K562 (cell line): ENCODE measurements around the gene H2AZ2. TPM values are rescaled to one million over a fixed set of nuclear protein-coding genes. Genes with fewer than 3 reads are reported as not detected.
A peak's percentile ranks its signal among the peaks of the same experiment; 100 is the strongest.

Experiments
- ATAC-seq: fragments of 200-7000 bp; cut with Tn5 transposase; 3 replicates; pipeline ENCODE4 v1.9.1; 2020; ENCODE audit warnings: moderate library complexity
- BruUV-seq: library from RNA; stranded (reverse); fragments of 400-500 nt; replicated peaks from 2 replicates; lab custom pipeline; 2021; lab: Mats Ljungman, UMichigan
- CTCF ChIA-PET: fragments of 300-600 bp; formaldehyde crosslinking; extraction: SDS; loops from one replicate; lab custom pipeline; 2021; ENCODE audit warnings: low intra/inter-chr PET ratio; lab: Yijun Ruan, JAX
- POLR2A ChIA-PET: fragments of 300-600, 350-650 bp; sonication (Branson Sonifier 250); formaldehyde crosslinking; extraction: SDS; loops from one replicate; lab custom pipeline; 2021; ENCODE audit warnings: antibody characterized with exemption, inconsistent platforms; lab: Yijun Ruan, JAX
- DNase-seq, 4 experiments: peaks; one replicate each; pipeline versions ENCODE4 v3.0.0 to v3.0.0-alpha.2; 2011 to 2018; ENCODE audit warnings: low spot score in 3 of 4, mixed read lengths in 3 of 4; ENCODE audit errors: extremely low read depth in 1 of 4
- FAIRE-seq: peaks from 2 replicates; lab custom pipeline; 2011; peaks lifted over from hg19 to GRCh38; lab: Jason Lieb, UNC
- H2AFZ ChIP-seq: 2 replicates; pipeline ENCODE4 v1.6.0; 2011; ENCODE audit warnings: low read depth, low read length, control low read depth, inconsistent platforms
- H3K27ac ChIP-seq: fragments of 200-600 bp; 3 replicates; pipeline ENCODE4 v1.8.0; 2011; ENCODE audit warnings: low read depth, mild to moderate bottlenecking, control low read depth, inconsistent platforms, low read length, moderate library complexity, mixed read lengths; ENCODE audit errors: extremely low read depth
- H3K27me3 ChIP-seq, 2 experiments: fragments of 300-600 bp in 1 of 2; 2 replicates in 1 of 2; 3 replicates in 1 of 2; pipeline versions ENCODE4 v1.6.0 to v1.8.0; 2011; ENCODE audit warnings: inconsistent platforms in 2 of 2, low read length in 2 of 2, mild to moderate bottlenecking in 1 of 2, mixed read lengths in 1 of 2, moderate library complexity in 1 of 2; ENCODE audit not compliant: control insufficient read depth in 2 of 2, insufficient read depth in 2 of 2
- H3K36me3 ChIP-seq: fragments of 300-600 bp; 3 replicates; pipeline ENCODE4 v1.8.0; 2011; ENCODE audit warnings: mild to moderate bottlenecking, low read length, inconsistent platforms; ENCODE audit not compliant: control insufficient read depth, insufficient read depth
- H3K4me1 ChIP-seq, 2 experiments: fragments of 200-600 bp in 1 of 2; replicated peaks in 1 of 2; 2 replicates in 1 of 2; 3 replicates in 1 of 2; pipeline versions ENCODE4 v1.5.1 to v1.8.0; 2011; ENCODE audit warnings: inconsistent platforms in 2 of 2, low read length in 2 of 2, mild to moderate bottlenecking in 1 of 2, mixed read lengths in 1 of 2, moderate library complexity in 1 of 2; ENCODE audit not compliant: control insufficient read depth in 2 of 2, insufficient read depth in 2 of 2
- H3K4me2 ChIP-seq: 2 replicates; pipeline ENCODE4 v1.6.1; 2011; ENCODE audit warnings: low read length, control low read depth, inconsistent platforms, mixed read lengths; ENCODE audit not compliant: insufficient read depth
- H3K4me3 ChIP-seq: fragments of 200-600 bp; sonication (generic), shearing (Covaris generic); 2 replicates; pipeline ENCODE4 v1.5.1; 2016; ENCODE audit warnings: control low read depth, inconsistent platforms
- H3K79me2 ChIP-seq: fragments of 200-600 bp; 3 replicates; pipeline ENCODE4 v1.8.0; 2011; ENCODE audit warnings: low read length, inconsistent platforms; ENCODE audit not compliant: control insufficient read depth, insufficient read depth
- H3K9ac ChIP-seq, 2 experiments: 2 replicates each; pipeline versions ENCODE4 v1.6.0 to v1.6.1; 2011; ENCODE audit warnings: low read depth in 2 of 2, low read length in 2 of 2, control low read depth in 1 of 2, inconsistent platforms in 1 of 2, mild to moderate bottlenecking in 1 of 2, mixed read lengths in 1 of 2; ENCODE audit not compliant: insufficient read depth in 1 of 2
- H3K9me1 ChIP-seq: one replicate; pipeline ENCODE4 v1.6.0; 2011; ENCODE audit warnings: inconsistent platforms, mild to moderate bottlenecking, low read length, moderate library complexity; ENCODE audit not compliant: control insufficient read depth, insufficient read depth
- H3K9me3 ChIP-seq: replicated peaks from 2 replicates; pipeline ENCODE4 v1.5.1; 2011; ENCODE audit warnings: low read depth, low read length, inconsistent platforms; ENCODE audit not compliant: control insufficient read depth, insufficient read depth
- H4K20me1 ChIP-seq: replicated peaks from 2 replicates; pipeline ENCODE4 v1.6.1; 2011; ENCODE audit warnings: low read length, inconsistent platforms, mixed read lengths; ENCODE audit not compliant: control insufficient read depth, insufficient read depth
- BCL6 ChIP-seq: fragments of 250-450 bp; sonication (Bioruptor Pico); IDR thresholded peaks from 2 replicates; pipeline ENCODE4 v1.4.0; 2020
- BCOR ChIP-seq: fragments of 450-650 bp; IDR thresholded peaks from 2 replicates; pipeline ENCODE4 v1.6.1; 2016
- SPI1 ChIP-seq: IDR thresholded peaks from 2 replicates; pipeline ENCODE4 v1.6.1; 2011; ENCODE audit warnings: low read depth, low read length, control low read depth, borderline replicate concordance
- TSC22D4 ChIP-seq: fragments of 450-650 bp; IDR thresholded peaks from 2 replicates; pipeline ENCODE4 v1.6.1; 2016; ENCODE audit warnings: missing genetic modification characterization, missing biosample characterization, control low read depth
- ZNF175 ChIP-seq: fragments of 200-800 bp; sonication (Bioruptor generic); IDR thresholded peaks from 2 replicates; pipeline ENCODE4 v1.6.1; 2016; ENCODE audit warnings: low read depth, mild to moderate bottlenecking, missing genetic modification characterization, missing compliant biosample characterization
- ZNF431 ChIP-seq: sonication (generic); formaldehyde crosslinking; IDR thresholded peaks from 2 replicates; pipeline ENCODE4 v1.8.0; 2022; ENCODE audit warnings: mild to moderate bottlenecking, missing genetic modification reagents
- WGBS: fragments of 100-300 bp; shearing (Covaris generic); methylation state at CpG from one replicate; pipeline ENCODE4 v1.1.6; 2016; ENCODE audit warnings: low coverage, mixed read lengths; ENCODE audit not compliant: insufficient coverage; ENCODE audit errors: missing lambda C conversion rate; 5-methylcytosine and 5-hydroxymethylcytosine counted together
- in situ Hi-C: fragments of 300-500 bp; cut with MboI; formaldehyde crosslinking; loops from 4 replicates; pipeline ENCODE4 v1.15.0; 2018; ENCODE audit warnings: inconsistent platforms, mixed read lengths
- intact Hi-C: fragments of 100-400 bp; cut with micrococcal nuclease; formaldehyde crosslinking; loops from 2 replicates; pipeline ENCODE4 v1.14.2; 2022
- polyA plus RNA-seq, 8 experiments: library from polyadenylated mRNA; depleted of rRNA in 4 of 8; stranded (reverse) in 5 of 8; unstranded in 3 of 8; fragments of >200 nt; fragmentation: Nextera tagmentation in 2 of 8; fragmentation: Illumina TruSeq in 1 of 8; extraction: Ambion mirVana in 2 of 8; extraction: Trizol in 1 of 8; gene quantifications; 2 replicates each; pipeline versions ENCODE4 v1.2.1 to v1.2.3, GENCODE V29; 2011 to 2014; ENCODE audit warnings: inconsistent platforms in 1 of 8, missing spikeins in 1 of 8
- total RNA-seq, 7 experiments: library from RNA; depleted of rRNA in 6 of 7; stranded (reverse); fragments of >200 nt in 6 of 7; fragmentation: Illumina TruSeq in 2 of 7; extraction: Trizol in 2 of 7; gene quantifications; 2 replicates each; pipeline versions ENCODE4 v1.2.1 to v1.2.3, GENCODE V29; 2011 to 2021; ENCODE audit warnings: low replicate concordance in 1 of 7
- TF ChIP-seq, protein P1 (sequence below), 3 experiments: IDR thresholded peaks in 2 of 3; conservative IDR thresholded peaks in 1 of 3; 2 replicates each; pipeline ENCODE4 v1.5.1; 2011 to 2012; ENCODE audit warnings: low read length in 3 of 3, mild to moderate bottlenecking in 3 of 3, control low read depth in 2 of 3, improper control_type of control experiment in 1 of 3, inconsistent platforms in 1 of 3, low read depth in 1 of 3, mixed read lengths in 1 of 3, moderate library complexity in 1 of 3; ENCODE audit not compliant: insufficient read depth in 2 of 3

H2AZ2 gene
- total and polyA plus RNA-seq, 9 of the 15 experiments (the other 6 are each of a cell fraction or from before 2014, with no cell fraction given) = 105 to 382 (median 286) TPM

DNA sequence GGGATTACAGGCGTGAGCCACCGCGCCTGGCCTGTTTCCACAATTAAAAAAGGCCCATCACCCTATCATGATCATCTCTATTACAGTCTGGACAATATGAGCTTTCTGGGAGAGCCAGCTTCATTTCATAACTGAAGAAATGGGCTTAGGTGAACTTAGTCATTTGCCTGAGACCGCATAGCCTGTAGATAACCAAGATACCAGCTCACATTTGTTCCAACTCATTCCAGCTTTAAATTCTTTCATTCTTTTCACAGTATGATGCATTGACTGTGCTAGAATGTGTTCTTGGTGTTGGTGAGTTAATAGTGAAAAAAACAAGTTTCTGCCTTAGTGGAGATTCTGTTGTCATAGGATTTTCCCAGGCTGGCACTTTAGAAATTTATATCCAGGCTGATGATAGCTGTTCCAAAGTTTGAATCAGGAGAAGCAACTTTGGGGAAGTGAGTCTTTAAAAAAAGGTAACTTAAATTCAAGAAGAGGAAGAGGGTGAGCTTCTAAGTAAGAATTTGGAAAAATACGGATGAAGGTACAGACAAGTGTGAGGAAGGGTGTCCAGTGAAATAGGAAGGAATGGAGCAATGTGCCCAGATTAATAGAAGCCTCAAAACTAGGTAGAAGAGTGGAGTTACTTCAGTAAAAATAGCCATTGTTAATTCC lies 2.1 kb upstream of the H2AZ2 start:
- ATAC-seq = no peak

More for the DNA sequence above, 2.1 kb upstream of the H2AZ2 start:
- no peaks in the 10 kb centered on the region for H3K27me3 ChIP-seq
- peaks cover 8% of the 10 kb centered on the region; the same call in 1 of the 2 replicates for H4K20me1 ChIP-seq
- no peaks in the 10 kb centered on the region for H3K9me1 ChIP-seq
- peaks cover 5% of the 10 kb centered on the region; the same call in 2 of the 3 replicates for H3K36me3 ChIP-seq
- in situ Hi-C loops = no loop called here
- 46% methylated on average over 5 of the region's 5 CpGs for WGBS
- POLR2A ChIA-PET = interaction anchor here (0.5 to 4.3 kb wide), 18 partner anchors 9 to 276 kb away, joined by 3 to 43 read pairs (median 4); partner anchors contain the start of genes DDX56, PPIA, PURB and TMED4
- CTCF ChIA-PET = no interaction called here
- no peak overlapping the region for H3K4me3 ChIP-seq
- H3K9ac ChIP-seq = 0 out of 4 replicates have a peak overlapping the region, but pooled peaks of 1 of the 2 experiments have one; percentile 99
- no TSS peak for BruUV-seq
- FAIRE-seq = no peak
- peaks cover 40% of the 10 kb centered on the region for H3K79me2 ChIP-seq
- no peak overlapping the region for H2AFZ ChIP-seq
- peak in 1 of 4 experiments; percentile 21 for DNase-seq
- H3K27ac ChIP-seq = no peak overlapping the region
- peak overlapping the region; percentile 92; the same call in 1 of the 2 replicates for H3K4me2 ChIP-seq
- H3K4me1 ChIP-seq = peaks cover 7 to 12% of the 10 kb centered on the region in 2 experiments; a peak in 3 of 5 replicates
- TF ChIP-seq BCOR (no peak), BCL6 (no peak), ZNF175 (no peak), SPI1 (0 out of 2 replicates have a peak, but pooled peaks have one; percentile 11), TSC22D4 (tag) (no peak), ZNF431 (CRISPR knock-in tag) (no peak)
- TF ChIP-seq, protein P1, sequence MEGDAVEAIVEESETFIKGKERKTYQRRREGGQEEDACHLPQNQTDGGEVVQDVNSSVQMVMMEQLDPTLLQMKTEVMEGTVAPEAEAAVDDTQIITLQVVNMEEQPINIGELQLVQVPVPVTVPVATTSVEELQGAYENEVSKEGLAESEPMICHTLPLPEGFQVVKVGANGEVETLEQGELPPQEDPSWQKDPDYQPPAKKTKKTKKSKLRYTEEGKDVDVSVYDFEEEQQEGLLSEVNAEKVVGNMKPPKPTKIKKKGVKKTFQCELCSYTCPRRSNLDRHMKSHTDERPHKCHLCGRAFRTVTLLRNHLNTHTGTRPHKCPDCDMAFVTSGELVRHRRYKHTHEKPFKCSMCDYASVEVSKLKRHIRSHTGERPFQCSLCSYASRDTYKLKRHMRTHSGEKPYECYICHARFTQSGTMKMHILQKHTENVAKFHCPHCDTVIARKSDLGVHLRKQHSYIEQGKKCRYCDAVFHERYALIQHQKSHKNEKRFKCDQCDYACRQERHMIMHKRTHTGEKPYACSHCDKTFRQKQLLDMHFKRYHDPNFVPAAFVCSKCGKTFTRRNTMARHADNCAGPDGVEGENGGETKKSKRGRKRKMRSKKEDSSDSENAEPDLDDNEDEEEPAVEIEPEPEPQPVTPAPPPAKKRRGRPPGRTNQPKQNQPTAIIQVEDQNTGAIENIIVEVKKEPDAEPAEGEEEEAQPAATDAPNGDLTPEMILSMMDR (IDR thresholded peaks at IDR 0.05 in 2 of 3, conservative IDR thresholded peaks at IDR 0.05 in 1 of 3; ENCODE audit: insufficient read depth in 2 of 3, low read depth in 1 of 3, low read length in 3 of 3) = no peak
- TF ChIP-seq, all 486 proteins: peak for 1
- intact Hi-C loops = loop anchor here (2.0 to 10.0 kb wide), 5 partner anchors 35 to 285 kb away; partner anchors contain the start of genes PPIA, PURB and ZMIZ2
- H3K9me3 ChIP-seq = no peaks in the 10 kb centered on the region
